Progenitor cell of endocrine pancreas (in vitro differentiated cells): ENCODE measurements around the gene TIMP2. TPM values are rescaled to one million over a fixed set of nuclear protein-coding genes. Genes with fewer than 3 reads are reported as not detected.

ENCODE experiments used
- DNase-seq: peaks from one replicate; pipeline ENCODE4 v3.0.0; 2021; ENCODE audit warnings: low spot score; ENCODE audit not compliant: unreplicated experiment
- H3K27ac Mint-ChIP-seq: 2 replicates; pipeline ENCODE4 v1.8.0; 2021; ENCODE audit warnings: mild to moderate bottlenecking, moderate library complexity, mixed read lengths
- H3K27me3 Mint-ChIP-seq: 2 replicates; pipeline ENCODE4 v1.8.0; 2021; ENCODE audit warnings: mixed read lengths
- H3K36me3 Mint-ChIP-seq: 2 replicates; pipeline ENCODE4 v1.8.0; 2022; ENCODE audit warnings: mixed read lengths; ENCODE audit not compliant: insufficient read depth
- H3K4me1 Mint-ChIP-seq: 2 replicates; pipeline ENCODE4 v1.8.0; 2021; ENCODE audit warnings: low read depth, mixed read lengths
- H3K4me3 Mint-ChIP-seq: 2 replicates; pipeline ENCODE4 v1.8.0; 2021; ENCODE audit warnings: low read depth, mild to moderate bottlenecking, moderate library complexity, mixed read lengths
- H3K9me3 Mint-ChIP-seq: 2 replicates; pipeline ENCODE4 v1.8.0; 2021; ENCODE audit warnings: low read depth, mixed read lengths
- total RNA-seq: library from RNA; stranded (reverse); gene quantifications from 2 replicates; pipeline ENCODE4 v1.2.1, GENCODE V29; 2021
- TF ChIP-seq, protein P1 (sequence below): fragments of 200-600 bp; sonication (generic); IDR thresholded peaks from one replicate; pipeline ENCODE4 v1.5.0; 2021; ENCODE audit warnings: antibody characterized with exemption, mild to moderate bottlenecking; ENCODE audit not compliant: unreplicated experiment

Gene TIMP2
- total RNA-seq, 1 donor from 2014 or later, result 51.4 TPM

DNA sequence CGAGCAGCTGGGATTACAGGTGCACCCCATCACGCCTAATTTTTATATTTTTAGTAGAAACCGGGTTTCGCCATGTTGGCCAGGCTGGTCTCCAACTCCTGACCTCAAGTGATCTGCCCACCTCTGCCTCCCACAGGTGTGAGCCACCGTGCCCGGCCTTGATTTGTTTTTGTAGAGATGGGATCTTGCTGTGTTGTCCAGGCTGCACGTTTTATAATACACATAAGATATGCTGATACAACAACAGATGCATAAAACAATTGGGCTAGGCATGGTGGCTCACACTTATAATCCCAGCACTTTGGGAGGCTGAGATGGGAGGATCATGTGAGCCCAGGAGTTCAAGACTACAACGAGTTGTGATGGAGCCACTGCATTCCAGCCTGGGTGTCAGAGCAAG, 90.6 kb downstream of the TIMP2 start:
- H3K27ac Mint-ChIP-seq, result no peak overlapping the region
- H3K36me3 Mint-ChIP-seq, result peaks cover 21% of the 10 kb centered on the region
- TF ChIP-seq, protein P1, sequence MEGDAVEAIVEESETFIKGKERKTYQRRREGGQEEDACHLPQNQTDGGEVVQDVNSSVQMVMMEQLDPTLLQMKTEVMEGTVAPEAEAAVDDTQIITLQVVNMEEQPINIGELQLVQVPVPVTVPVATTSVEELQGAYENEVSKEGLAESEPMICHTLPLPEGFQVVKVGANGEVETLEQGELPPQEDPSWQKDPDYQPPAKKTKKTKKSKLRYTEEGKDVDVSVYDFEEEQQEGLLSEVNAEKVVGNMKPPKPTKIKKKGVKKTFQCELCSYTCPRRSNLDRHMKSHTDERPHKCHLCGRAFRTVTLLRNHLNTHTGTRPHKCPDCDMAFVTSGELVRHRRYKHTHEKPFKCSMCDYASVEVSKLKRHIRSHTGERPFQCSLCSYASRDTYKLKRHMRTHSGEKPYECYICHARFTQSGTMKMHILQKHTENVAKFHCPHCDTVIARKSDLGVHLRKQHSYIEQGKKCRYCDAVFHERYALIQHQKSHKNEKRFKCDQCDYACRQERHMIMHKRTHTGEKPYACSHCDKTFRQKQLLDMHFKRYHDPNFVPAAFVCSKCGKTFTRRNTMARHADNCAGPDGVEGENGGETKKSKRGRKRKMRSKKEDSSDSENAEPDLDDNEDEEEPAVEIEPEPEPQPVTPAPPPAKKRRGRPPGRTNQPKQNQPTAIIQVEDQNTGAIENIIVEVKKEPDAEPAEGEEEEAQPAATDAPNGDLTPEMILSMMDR, result no peak

DNA sequence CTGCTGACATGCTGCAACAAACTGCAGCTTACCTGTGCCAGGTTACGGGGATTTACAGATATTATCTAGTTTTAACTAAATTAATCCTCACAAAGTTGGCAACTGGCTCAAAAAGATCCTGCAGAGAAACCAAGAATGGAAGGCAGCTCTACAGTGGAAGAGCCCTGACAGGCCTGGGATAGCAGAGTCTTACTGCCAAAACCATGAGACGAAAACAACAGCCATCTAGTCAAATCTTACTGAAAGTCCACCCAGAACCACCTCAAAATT, 92.7 kb downstream of the TIMP2 start:
- H3K9me3 Mint-ChIP-seq, result no peaks in the 10 kb centered on the region
- H3K27ac Mint-ChIP-seq, result no peak overlapping the region
- no peak for DNase-seq
- no peak overlapping the region for H3K4me3 Mint-ChIP-seq
- peaks cover 2% of the 10 kb centered on the region for H3K4me1 Mint-ChIP-seq
- H3K36me3 Mint-ChIP-seq, result peaks cover 25% of the 10 kb centered on the region
- no peaks in the 10 kb centered on the region for H3K27me3 Mint-ChIP-seq
- TF ChIP-seq, protein P1, result no peak

More for the DNA sequence above, 90.6 kb downstream of the TIMP2 start:
- DNase-seq, result no peak
- Mint-ChIP-seq H3K4me1 (peaks cover 15% of the 10 kb centered on the region), H3K4me3 (no peak overlapping the region), H3K9me3 (no peaks in the 10 kb centered on the region), H3K27me3 (no peaks in the 10 kb centered on the region)

DNA sequence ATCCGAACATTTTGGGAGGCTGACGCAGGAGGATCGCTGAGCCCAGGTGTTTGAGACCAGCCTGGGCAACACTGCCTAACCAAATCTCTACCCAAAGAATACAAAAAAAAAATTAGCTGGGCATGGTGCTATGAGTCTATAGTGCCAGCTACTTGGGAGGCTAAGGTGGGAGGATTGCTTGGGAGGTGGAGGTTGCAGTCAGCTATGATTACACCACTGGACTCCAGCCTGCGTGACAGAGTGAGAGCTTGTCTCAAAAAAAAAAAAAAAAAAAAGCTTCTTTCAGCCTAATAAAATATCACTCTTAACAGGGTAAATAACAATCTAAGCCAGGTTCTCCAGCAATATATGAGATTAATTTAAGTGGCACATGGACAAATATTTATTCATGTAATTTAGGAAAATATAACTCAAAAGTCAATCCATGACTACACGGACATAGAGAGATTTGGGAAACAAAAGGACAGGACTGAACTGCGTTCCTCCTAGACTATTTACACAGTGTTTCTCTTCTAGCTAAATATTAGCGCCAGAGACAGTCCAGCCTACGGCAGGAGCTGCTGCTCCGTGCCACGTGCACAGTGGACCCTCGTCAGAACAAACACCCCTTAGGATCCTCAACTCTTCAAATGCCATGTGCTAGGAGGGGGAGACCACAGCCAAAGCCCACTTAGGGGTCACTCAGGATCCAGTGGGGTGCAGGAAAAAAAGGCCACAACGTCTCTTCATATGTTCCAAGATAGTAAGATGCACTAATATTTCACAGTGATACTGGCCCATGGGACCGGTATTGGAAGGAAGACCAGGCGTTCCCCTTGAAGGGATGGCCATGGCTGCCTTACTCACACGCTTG, 93.3 kb downstream of the TIMP2 start:
- H3K27ac Mint-ChIP-seq, result no peak overlapping the region
- H3K36me3 Mint-ChIP-seq, result peaks cover 24% of the 10 kb centered on the region
- no peak overlapping the region for H3K4me3 Mint-ChIP-seq

DNA sequence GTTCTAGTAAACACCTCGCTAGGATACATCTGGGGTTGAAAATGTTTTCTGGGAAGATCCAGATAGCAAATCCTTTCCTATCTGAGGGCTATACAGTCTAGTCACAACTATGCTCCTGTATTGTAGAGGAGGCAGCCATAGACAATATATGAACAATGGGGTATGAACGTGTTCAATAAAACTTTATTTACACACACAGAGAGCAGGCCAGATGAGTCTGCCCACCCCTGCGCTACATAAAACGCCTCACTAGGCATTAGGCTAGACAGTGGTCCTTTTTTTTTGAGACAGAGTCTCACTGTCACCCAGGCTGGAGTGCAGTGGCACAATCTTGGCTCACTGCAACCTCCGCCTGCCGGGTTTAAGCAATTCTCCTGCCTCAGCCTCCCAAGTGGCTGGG, 95.7 kb downstream of the TIMP2 start:
- Mint-ChIP-seq H3K27me3 (no peaks in the 10 kb centered on the region), H3K4me3 (no peak overlapping the region), H3K27ac (no peak overlapping the region), H3K36me3 (peaks cover 31% of the 10 kb centered on the region), H3K4me1 (peaks cover 2% of the 10 kb centered on the region), H3K9me3 (no peaks in the 10 kb centered on the region)
- DNase-seq, result no peak
- TF ChIP-seq, protein P1, result no peak

More for the DNA sequence above, 93.3 kb downstream of the TIMP2 start:
- H3K27me3 Mint-ChIP-seq, result no peaks in the 10 kb centered on the region
- no peaks in the 10 kb centered on the region for H3K9me3 Mint-ChIP-seq
- DNase-seq, result no peak
- peaks cover 2% of the 10 kb centered on the region for H3K4me1 Mint-ChIP-seq
- TF ChIP-seq, protein P1, result no peak

DNA sequence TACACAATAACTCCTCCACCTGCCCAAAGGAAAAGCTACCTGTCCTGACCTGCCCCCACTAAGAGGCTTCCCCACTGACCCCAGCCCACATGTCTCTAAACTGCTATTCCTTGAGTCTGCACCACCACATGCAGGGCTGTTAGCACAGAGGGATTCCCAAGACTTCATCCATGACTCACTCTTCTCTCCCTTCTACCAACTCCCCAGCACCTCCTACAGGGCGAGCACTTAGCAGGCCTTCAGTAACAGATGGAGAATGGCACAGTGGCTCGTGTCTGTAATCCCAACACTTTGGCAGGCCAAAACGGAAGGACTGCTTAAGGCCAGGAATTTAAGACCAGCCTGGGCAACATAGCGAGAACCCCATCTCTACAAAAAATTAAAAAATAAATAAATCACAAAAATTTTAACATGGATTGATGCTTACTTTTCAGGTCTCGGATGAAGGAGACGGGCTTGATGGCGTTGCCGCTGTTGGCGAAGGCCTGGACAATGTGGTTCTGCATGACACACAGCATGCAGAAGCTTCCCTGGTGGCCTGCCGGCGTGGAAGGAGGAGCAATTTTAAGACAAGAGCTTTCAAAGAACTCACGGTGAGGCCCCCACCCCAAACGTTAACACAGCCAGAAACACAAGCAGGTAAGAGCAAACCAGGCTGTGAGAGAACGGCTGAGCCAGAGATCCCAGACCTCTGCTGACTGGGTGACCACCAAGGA, 96.6 kb downstream of the TIMP2 start:
- H3K4me3 Mint-ChIP-seq, result no peak overlapping the region
- H3K27me3 Mint-ChIP-seq, result no peaks in the 10 kb centered on the region
- H3K27ac Mint-ChIP-seq, result no peak overlapping the region
- TF ChIP-seq, protein P1, result no peak
- DNase-seq, result no peak
- peaks cover 2% of the 10 kb centered on the region for H3K4me1 Mint-ChIP-seq
- peaks cover 34% of the 10 kb centered on the region for H3K36me3 Mint-ChIP-seq
- H3K9me3 Mint-ChIP-seq, result no peaks in the 10 kb centered on the region
